NCI-H2081 treated with DMSO at 0.1 percent for 48 hours (cell line): Measurements from ENCODE around the gene GRPR.

Source experiments
- DNase-seq: peaks from one replicate; lab custom pipeline; 2025; lab: John Stamatoyannopoulos, UW

GRPR gene

GRCh38 chrX:16123222-16123786, at the start of gene GRPR:
TSS of gene GRPR (plus strand) at chrX:16123565. CDS start at chrX:16123954, 389 bp downstream.
- DNase-seq: peak; percentile 41

- no peak for DNase-seq
These were observed 48.3 kb upstream of the GRPR start for GRCh38 chrX:16075087-16075486.

- DNase-seq: no peak
These were observed 46.5 kb upstream of the GRPR start for GRCh38 chrX:16076834-16077233.

GRCh38 chrX:16077811-16078210, 45.6 kb upstream of the GRPR start:
- no peak for DNase-seq

GRCh38 chrX:16081357-16081756, 42.0 kb upstream of the GRPR start:
- no peak for DNase-seq

- DNase-seq: no peak
These were observed 40.8 kb upstream of the GRPR start for GRCh38 chrX:16082470-16083085.

GRCh38 chrX:16087076-16087475, 36.3 kb upstream of the GRPR start:
- no peak for DNase-seq

- no peak for DNase-seq
These were observed 34.3 kb upstream of the GRPR start for GRCh38 chrX:16089086-16089485.

GRCh38 chrX:16096141-16096540, 27.2 kb upstream of the GRPR start:
- no peak for DNase-seq

GRCh38 chrX:16100673-16101072, 22.7 kb upstream of the GRPR start:
- DNase-seq: no peak

GRCh38 chrX:16101581-16101980, 21.8 kb upstream of the GRPR start:
- no peak for DNase-seq

GRCh38 chrX:16103625-16104024, 19.7 kb upstream of the GRPR start:
- DNase-seq: no peak

- DNase-seq: no peak
These were observed 10.9 kb upstream of the GRPR start for GRCh38 chrX:16112428-16112827.

GRCh38 chrX:16113978-16114565, 9.3 kb upstream of the GRPR start:
- DNase-seq: no peak

- DNase-seq: no peak
These were observed 8.8 kb upstream of the GRPR start for GRCh38 chrX:16114611-16115010.

- DNase-seq: no peak
These were observed 3.8 kb upstream of the GRPR start for GRCh38 chrX:16119353-16120220.

- DNase-seq: no peak
These were observed 2.9 kb upstream of the GRPR start for GRCh38 chrX:16120431-16120830.

- DNase-seq: no peak
These were observed 836 bp downstream of the GRPR start for GRCh38 chrX:16124201-16124600.

- DNase-seq: peak; percentile 5
These were observed 2.3 kb downstream of the GRPR start for GRCh38 chrX:16125520-16126149.

- DNase-seq: no peak
These were observed 7.3 kb downstream of the GRPR start for GRCh38 chrX:16130707-16131106.

GRCh38 chrX:16134936-16135335, 11.6 kb downstream of the GRPR start:
- no peak for DNase-seq

- no peak for DNase-seq
These were observed 12.7 kb downstream of the GRPR start for GRCh38 chrX:16136080-16136479.
